ENCODE data around the gene PAX6.

Gene PAX6

GRCh38 chr11:31822175-31822926 lies 11.2 kb upstream of the PAX6 start:
- no peak for DNase-seq

- DNase-seq = no peak
These were observed 10.6 kb upstream of the PAX6 start for GRCh38 chr11:31821766-31822165.

- no peak for DNase-seq
These were observed 10.2 kb upstream of the PAX6 start for GRCh38 chr11:31821235-31821764.

GRCh38 chr11:31820438-31820818 lies 9.3 kb upstream of the PAX6 start:
- DNase-seq = no peak

- no peak for DNase-seq
These were observed 8.7 kb upstream of the PAX6 start for GRCh38 chr11:31819621-31820437.

GRCh38 chr11:31818874-31819331 lies 7.8 kb upstream of the PAX6 start:
- no peak for DNase-seq

GRCh38 chr11:31818425-31818755 lies 7.3 kb upstream of the PAX6 start:
- no peak for DNase-seq

- DNase-seq = no peak
These were observed 6.7 kb upstream of the PAX6 start for GRCh38 chr11:31817621-31818424.

GRCh38 chr11:31817054-31817620 lies 6.0 kb upstream of the PAX6 start:
- no peak for DNase-seq

- DNase-seq = no peak
These were observed 5.4 kb upstream of the PAX6 start for GRCh38 chr11:31816468-31817053.

- no peak for DNase-seq
These were observed 4.8 kb upstream of the PAX6 start for GRCh38 chr11:31815711-31816467.

GRCh38 chr11:31814176-31814868 lies 3.2 kb upstream of the PAX6 start:
- DNase-seq = no peak

GRCh38 chr11:31813391-31814175 lies 2.5 kb upstream of the PAX6 start:
- no peak for DNase-seq

GRCh38 chr11:31812383-31813381 lies 1.6 kb upstream of the PAX6 start:
- no peak for DNase-seq

GRCh38 chr11:31809857-31810778 lies 1.0 kb downstream of the PAX6 start:
- DNase-seq = no peak

- DNase-seq = no peak
These were observed 1.6 kb downstream of the PAX6 start for GRCh38 chr11:31809541-31809856.

GRCh38 chr11:31808721-31809540 lies 2.2 kb downstream of the PAX6 start:
- DNase-seq = no peak

All from CD4-positive, alpha-beta T cell treated with Interleukin-4 for 4 hours (primary cell).